Measurements from ENCODE around the gene DICER1.

Gene DICER1

DNA sequence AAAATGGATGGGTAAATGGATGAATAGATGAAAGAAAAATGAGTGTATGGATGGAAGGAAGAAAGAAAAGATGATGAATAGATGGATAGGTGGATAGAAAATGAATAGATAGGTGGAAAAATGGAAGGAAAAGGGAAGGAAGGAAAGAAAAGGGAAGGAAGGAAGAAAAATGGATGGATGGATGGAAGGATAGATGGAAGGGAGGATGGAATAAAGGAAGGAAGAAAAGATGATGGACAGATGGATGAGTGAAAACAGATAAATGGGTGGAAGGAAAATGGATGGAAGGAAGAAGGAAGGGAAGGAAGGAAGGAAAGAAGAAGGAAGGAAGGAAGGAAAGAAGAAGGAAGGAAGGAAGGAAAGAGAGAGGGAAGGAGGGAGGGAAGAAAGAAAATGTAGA, 107.4 kb downstream of the DICER1 start:
- no peak for DNase-seq (ENCODE audit: low spot score)
- no peak overlapping the region for H3K4me2 ChIP-seq (ENCODE audit: insufficient read depth, low read length, poor library complexity, severe bottlenecking)
- no peak overlapping the region for H2AFZ ChIP-seq (ENCODE audit: low read length)
- no peaks in the 10 kb centered on the region for H3K79me1 ChIP-seq (ENCODE audit: low read depth, low read length)
- H3K4me3 ChIP-seq (ENCODE audit: low read length in 2 of 2): no peak overlapping the region
- H3K14ac ChIP-seq (ENCODE audit: low read length): no peak overlapping the region
- no peak overlapping the region for H2BK5ac ChIP-seq (ENCODE audit: low read length)
- H2AK5ac ChIP-seq (ENCODE audit: low read depth, low read length): no peak overlapping the region
- no peak overlapping the region for H2BK15ac ChIP-seq (ENCODE audit: low read length)
- no peak overlapping the region for H3K4ac ChIP-seq (ENCODE audit: low read length)
- no peaks in the 10 kb centered on the region for H3K36me3 ChIP-seq (replicated peaks in 1 of 2; ENCODE audit: control insufficient read depth in 2 of 2, insufficient read depth in 2 of 2, low read length in 2 of 2)
- no peak overlapping the region for H3K9ac ChIP-seq (ENCODE audit: low read depth, low read length, poor library complexity)
- H2BK120ac ChIP-seq (ENCODE audit: low read depth, low read length): no peak overlapping the region
- no peaks in the 10 kb centered on the region for H3K9me3 ChIP-seq (replicated peaks in 1 of 2; ENCODE audit: control insufficient read depth in 2 of 2, insufficient read depth in 1 of 2, low read depth in 1 of 2, low read length in 2 of 2)
- H3K4me1 ChIP-seq (ENCODE audit: control insufficient read depth in 2 of 2, insufficient read depth in 1 of 2, low read depth in 1 of 2, low read length in 2 of 2): peaks cover 0 to 17% of the 10 kb centered on the region in 2 donors
- peaks cover 0 to 22% (median 0%) of the 10 kb centered on the region in 3 experiments for H3K27me3 ChIP-seq (ENCODE audit: control insufficient read depth in 3 of 3, insufficient read depth in 3 of 3, low read depth in 1 of 3, low read length in 3 of 3)
- no peak overlapping the region for H4K91ac ChIP-seq (ENCODE audit: low read depth, low read length, poor library complexity)
- H2BK12ac ChIP-seq (ENCODE audit: low read length): no peak overlapping the region
- H3K27ac ChIP-seq (replicated peaks; ENCODE audit: low read length): no peak overlapping the region
- no peak overlapping the region for H4K8ac ChIP-seq (ENCODE audit: low read depth, low read length)
- no peak overlapping the region for H3K18ac ChIP-seq (ENCODE audit: low read length)
- no peak overlapping the region for H3K23ac ChIP-seq (ENCODE audit: low read depth, low read length, poor library complexity)

DNA sequence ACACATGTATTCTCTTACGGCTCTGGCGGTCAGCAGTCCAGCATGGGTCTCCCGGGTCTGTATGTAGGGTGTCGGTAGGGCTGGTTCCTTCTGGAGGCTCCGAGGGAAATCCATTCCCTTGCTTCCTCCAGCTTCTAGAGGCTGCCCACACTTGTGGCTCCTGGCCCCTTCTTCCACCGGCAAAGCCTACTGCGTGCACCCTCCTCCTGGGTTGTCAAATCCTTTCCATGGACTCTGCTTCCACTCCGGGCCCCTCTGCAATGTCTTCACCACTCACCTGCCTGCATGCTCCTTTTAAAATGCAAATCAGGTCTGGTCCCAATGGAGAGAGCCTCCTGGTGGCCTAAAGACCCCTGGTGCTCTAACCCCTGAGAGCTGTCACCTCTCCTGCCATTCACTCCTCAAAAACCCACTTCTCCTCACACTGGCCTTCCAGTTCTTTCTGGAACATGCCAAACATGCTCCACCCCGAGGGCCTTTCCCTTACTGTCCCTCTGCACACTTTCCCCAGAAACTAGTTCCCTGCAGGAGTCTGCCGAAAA, 108.5 kb downstream of the DICER1 start:
- Histone ChIP-seq H3K9me3 (replicated peaks in 1 of 2; ENCODE audit: control insufficient read depth in 2 of 2, insufficient read depth in 1 of 2, low read depth in 1 of 2, low read length in 2 of 2) (no peaks in the 10 kb centered on the region), H3K4me2 (ENCODE audit: insufficient read depth, low read length, poor library complexity, severe bottlenecking) (no peak overlapping the region), H3K23ac (ENCODE audit: low read depth, low read length, poor library complexity) (no peak overlapping the region), H3K27ac (replicated peaks; ENCODE audit: low read length) (no peak overlapping the region), H3K9ac (ENCODE audit: low read depth, low read length, poor library complexity) (no peak overlapping the region), H4K91ac (ENCODE audit: low read depth, low read length, poor library complexity) (no peak overlapping the region), H3K4me3 (ENCODE audit: low read length in 2 of 2) (no peak overlapping the region), H3K4me1 (ENCODE audit: control insufficient read depth in 2 of 2, insufficient read depth in 1 of 2, low read depth in 1 of 2, low read length in 2 of 2) (peaks cover 0 to 18% of the 10 kb centered on the region in 2 donors), H3K4ac (ENCODE audit: low read length) (no peak overlapping the region), H2BK12ac (ENCODE audit: low read length) (no peak overlapping the region), H2BK5ac (ENCODE audit: low read length) (no peak overlapping the region), H2BK120ac (ENCODE audit: low read depth, low read length) (no peak overlapping the region), H4K8ac (ENCODE audit: low read depth, low read length) (no peak overlapping the region), H2AK5ac (ENCODE audit: low read depth, low read length) (peak overlapping the region; percentile 1), H2BK15ac (ENCODE audit: low read length) (no peak overlapping the region), H3K27me3 (ENCODE audit: control insufficient read depth in 3 of 3, insufficient read depth in 3 of 3, low read depth in 1 of 3, low read length in 3 of 3) (peaks cover 0 to 28% (median 0%) of the 10 kb centered on the region in 3 experiments), H3K79me1 (ENCODE audit: low read depth, low read length) (no peaks in the 10 kb centered on the region), H3K36me3 (replicated peaks in 1 of 2; ENCODE audit: control insufficient read depth in 2 of 2, insufficient read depth in 2 of 2, low read length in 2 of 2) (no peaks in the 10 kb centered on the region), H3K18ac (ENCODE audit: low read length) (no peak overlapping the region), H3K14ac (ENCODE audit: low read length) (no peak overlapping the region), H2AFZ (ENCODE audit: low read length) (no peak overlapping the region)
- WGBS, 2 donors (ENCODE audit: extremely low coverage in 2 of 2, insufficient read length in 2 of 2, insufficient replicate concordance in 1 of 2): no CpG with 5 or more reads among the region's 10 CpGs
- no peak for DNase-seq (ENCODE audit: low spot score)

DNA sequence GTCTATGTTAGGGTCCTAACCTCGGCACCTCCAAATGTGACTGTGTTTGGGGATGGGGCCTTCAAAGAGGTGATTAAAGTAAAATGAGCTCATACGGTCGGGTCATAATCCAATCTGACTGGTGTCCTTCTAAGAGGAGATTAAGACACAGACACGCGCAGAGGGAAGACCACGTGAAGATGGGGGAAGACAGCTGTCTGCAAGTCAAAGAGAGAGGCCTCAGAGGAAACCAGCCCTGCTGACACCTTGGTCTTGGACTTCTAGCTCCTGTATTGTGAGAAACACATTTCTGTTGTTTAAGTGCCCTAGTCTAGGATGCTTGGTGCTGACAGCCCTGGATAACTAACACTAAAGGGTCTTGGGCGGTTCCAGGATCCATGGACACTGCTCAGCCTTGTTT, 109.6 kb downstream of the DICER1 start:
- Histone ChIP-seq H2BK5ac (ENCODE audit: low read length) (no peak overlapping the region), H3K36me3 (replicated peaks in 1 of 2; ENCODE audit: control insufficient read depth in 2 of 2, insufficient read depth in 2 of 2, low read length in 2 of 2) (no peaks in the 10 kb centered on the region), H2BK12ac (ENCODE audit: low read length) (no peak overlapping the region), H3K4me2 (ENCODE audit: insufficient read depth, low read length, poor library complexity, severe bottlenecking) (no peak overlapping the region), H3K9ac (ENCODE audit: low read depth, low read length, poor library complexity) (no peak overlapping the region), H3K4me1 (ENCODE audit: control insufficient read depth in 2 of 2, insufficient read depth in 1 of 2, low read depth in 1 of 2, low read length in 2 of 2) (peaks cover 0 to 17% of the 10 kb centered on the region in 2 donors), H2AK5ac (ENCODE audit: low read depth, low read length) (no peak overlapping the region), H3K9me3 (replicated peaks in 1 of 2; ENCODE audit: control insufficient read depth in 2 of 2, insufficient read depth in 1 of 2, low read depth in 1 of 2, low read length in 2 of 2) (no peaks in the 10 kb centered on the region), H2BK15ac (ENCODE audit: low read length) (no peak overlapping the region), H3K14ac (ENCODE audit: low read length) (no peak overlapping the region), H3K4me3 (ENCODE audit: low read length in 2 of 2) (no peak overlapping the region), H4K8ac (ENCODE audit: low read depth, low read length) (no peak overlapping the region), H3K23ac (ENCODE audit: low read depth, low read length, poor library complexity) (no peak overlapping the region), H3K27ac (replicated peaks; ENCODE audit: low read length) (no peak overlapping the region), H3K27me3 (ENCODE audit: control insufficient read depth in 3 of 3, insufficient read depth in 3 of 3, low read depth in 1 of 3, low read length in 3 of 3) (peaks cover 0 to 36% (median 0%) of the 10 kb centered on the region in 3 experiments), H3K79me1 (ENCODE audit: low read depth, low read length) (no peaks in the 10 kb centered on the region), H3K18ac (ENCODE audit: low read length) (no peak overlapping the region), H2BK120ac (ENCODE audit: low read depth, low read length) (no peak overlapping the region), H3K4ac (ENCODE audit: low read length) (no peak overlapping the region), H4K91ac (ENCODE audit: low read depth, low read length, poor library complexity) (no peak overlapping the region), H2AFZ (ENCODE audit: low read length) (no peak overlapping the region)
- no CpG with 5 or more reads among the region's 7 CpGs for WGBS, 2 donors (ENCODE audit: extremely low coverage in 2 of 2, insufficient read length in 2 of 2, insufficient replicate concordance in 1 of 2)
- no peak for DNase-seq (ENCODE audit: low spot score)

DNA sequence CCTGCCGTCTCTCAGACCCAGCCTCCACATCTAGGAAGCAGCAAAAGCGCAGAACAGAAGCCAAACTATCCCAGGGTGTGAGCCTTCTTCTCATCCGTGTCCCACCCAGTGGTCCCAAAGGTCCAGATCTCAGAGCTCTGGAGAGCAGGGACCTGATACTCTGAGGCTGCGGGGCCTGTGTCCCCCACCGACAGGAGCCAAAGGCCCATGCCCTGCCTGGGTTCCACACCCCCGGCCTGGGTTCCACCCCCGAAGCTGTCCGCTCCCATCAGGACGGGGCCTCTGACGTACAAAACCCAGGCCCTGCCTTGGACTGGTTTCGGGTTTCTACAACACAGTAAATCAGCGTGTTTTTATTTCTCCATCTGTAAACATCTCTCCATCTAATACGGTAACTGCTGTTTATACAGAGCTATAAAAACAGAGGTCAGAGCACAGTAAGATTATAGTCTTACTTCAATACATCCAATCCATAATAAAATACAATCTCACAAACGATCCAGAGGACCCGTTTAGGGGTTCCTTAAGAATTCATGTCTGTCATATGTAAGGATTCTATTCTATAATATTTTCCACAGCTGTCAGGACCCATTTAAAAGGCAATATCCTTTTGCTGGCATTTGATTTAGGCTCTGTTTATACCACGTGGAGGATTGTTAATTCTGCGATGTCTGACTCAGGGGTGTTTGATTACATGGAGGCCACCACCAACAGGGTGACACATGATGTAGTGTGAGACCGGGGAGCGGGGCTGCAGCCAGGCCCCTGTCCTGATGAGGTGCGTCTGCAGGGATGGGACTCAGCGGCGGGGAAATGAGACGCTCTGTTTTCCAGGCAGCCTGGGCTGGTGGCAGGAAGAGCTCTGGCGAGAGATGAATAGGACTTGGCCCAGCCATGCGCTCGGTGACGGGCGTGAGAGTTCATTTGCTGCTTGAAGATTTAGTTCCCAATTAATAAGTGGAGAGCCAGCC, 110.3 kb downstream of the DICER1 start:
- Histone ChIP-seq H2BK12ac (ENCODE audit: low read length) (no peak overlapping the region), H3K14ac (ENCODE audit: low read length) (peak overlapping the region; percentile 17), H3K27ac (replicated peaks; ENCODE audit: low read length) (no peak overlapping the region), H2AK5ac (ENCODE audit: low read depth, low read length) (peak overlapping the region; percentile 28), H4K91ac (ENCODE audit: low read depth, low read length, poor library complexity) (no peak overlapping the region), H3K18ac (ENCODE audit: low read length) (peak overlapping the region; percentile 83), H3K4me3 (ENCODE audit: low read length in 2 of 2) (no peak overlapping the region), H3K4ac (ENCODE audit: low read length) (no peak overlapping the region), H3K9me3 (replicated peaks in 1 of 2; ENCODE audit: control insufficient read depth in 2 of 2, insufficient read depth in 1 of 2, low read depth in 1 of 2, low read length in 2 of 2) (no peaks in the 10 kb centered on the region), H3K23ac (ENCODE audit: low read depth, low read length, poor library complexity) (no peak overlapping the region), H4K8ac (ENCODE audit: low read depth, low read length) (no peak overlapping the region), H2AFZ (ENCODE audit: low read length) (no peak overlapping the region), H3K27me3 (ENCODE audit: control insufficient read depth in 3 of 3, insufficient read depth in 3 of 3, low read depth in 1 of 3, low read length in 3 of 3) (peaks cover 0 to 36% (median 0%) of the 10 kb centered on the region in 3 experiments), H3K79me1 (ENCODE audit: low read depth, low read length) (no peaks in the 10 kb centered on the region), H3K36me3 (replicated peaks in 1 of 2; ENCODE audit: control insufficient read depth in 2 of 2, insufficient read depth in 2 of 2, low read length in 2 of 2) (no peaks in the 10 kb centered on the region), H2BK5ac (ENCODE audit: low read length) (no peak overlapping the region), H3K9ac (ENCODE audit: low read depth, low read length, poor library complexity) (no peak overlapping the region), H3K4me1 (ENCODE audit: control insufficient read depth in 2 of 2, insufficient read depth in 1 of 2, low read depth in 1 of 2, low read length in 2 of 2) (peaks cover 0 to 11% of the 10 kb centered on the region in 2 donors), H3K4me2 (ENCODE audit: insufficient read depth, low read length, poor library complexity, severe bottlenecking) (no peak overlapping the region), H2BK15ac (ENCODE audit: low read length) (peak overlapping the region; percentile 46), H2BK120ac (ENCODE audit: low read depth, low read length) (no peak overlapping the region)
- DNase-seq (ENCODE audit: low spot score): no peak
- WGBS, 2 donors (ENCODE audit: extremely low coverage in 2 of 2, insufficient read length in 2 of 2, insufficient replicate concordance in 1 of 2): no CpG with 5 or more reads among the region's 28 CpGs

Measured in neuronal stem cell (in vitro differentiated cells).